H1 (cell line): ENCODE results near the gene EVA1C. TPM values are rescaled to one million over a fixed set of nuclear protein-coding genes. Genes with fewer than 3 reads are reported as not detected.
A peak's percentile ranks its signal among the peaks of the same experiment; 100 is the strongest.

Experiments used
- CTCF ChIA-PET: fragments of 300-600 bp; sonication (Branson Sonifier 250); formaldehyde crosslinking; loops from one replicate; lab custom pipeline; 2021; ENCODE audit not compliant: partially characterized antibody; lab: Charles Lee
- POLR2A ChIA-PET: fragments of 300-600 bp; sonication (Branson Sonifier 250); formaldehyde crosslinking; loops from one replicate; lab custom pipeline; 2021; ENCODE audit warnings: inconsistent platforms; ENCODE audit not compliant: partially characterized antibody; lab: Charles Lee
- DNase-seq, 2 experiments: peaks; one replicate each; pipeline versions ENCODE4 v3.0.0 to v3.0.0-alpha.2; 2010 to 2022; ENCODE audit warnings: low spot score in 2 of 2, low read depth in 1 of 2, mixed read lengths in 1 of 2
- FAIRE-seq: peaks from 2 replicates; lab custom pipeline; 2011; peaks lifted over from hg19 to GRCh38; lab: Jason Lieb, UNC
- H2AFZ ChIP-seq: 2 replicates; pipeline ENCODE4 v1.8.1; 2012; ENCODE audit warnings: low read length, inconsistent platforms
- H2AK5ac ChIP-seq: 2 replicates; pipeline ENCODE4 v1.6.1; 2013; ENCODE audit warnings: low read depth, low read length
- H2BK120ac ChIP-seq: replicated peaks from 2 replicates; pipeline ENCODE3; 2013; ENCODE audit warnings: low read depth, low read length, inconsistent platforms
- H2BK12ac ChIP-seq: 2 replicates; pipeline ENCODE4 v1.6.1; 2013; ENCODE audit warnings: low read depth, low read length
- H2BK15ac ChIP-seq: 2 replicates; pipeline ENCODE4 v1.6.1; 2013; ENCODE audit warnings: low read length
- H2BK20ac ChIP-seq: 2 replicates; pipeline ENCODE4 v1.6.1; 2013; ENCODE audit warnings: low read length
- H2BK5ac ChIP-seq: 2 replicates; pipeline ENCODE4 v1.6.1; 2013; ENCODE audit warnings: low read depth, low read length
- H3K14ac ChIP-seq: 2 replicates; pipeline ENCODE4 v1.6.1; 2013; ENCODE audit warnings: inconsistent platforms; ENCODE audit not compliant: insufficient read length
- H3K18ac ChIP-seq: 2 replicates; pipeline ENCODE4 v1.6.1; 2013; ENCODE audit warnings: low read length; ENCODE audit errors: extremely low read depth
- H3K23ac ChIP-seq: 2 replicates; pipeline ENCODE4 v1.6.1; 2013; ENCODE audit warnings: inconsistent platforms; ENCODE audit not compliant: insufficient read length
- H3K23me2 ChIP-seq: 2 replicates; pipeline ENCODE4 v1.6.1; 2013; ENCODE audit warnings: low read depth, low read length
- H3K27ac ChIP-seq: 2 replicates; pipeline ENCODE4 v1.6.1; 2011; ENCODE audit warnings: low read depth, low read length, inconsistent platforms
- H3K27me3 ChIP-seq, 4 experiments: replicated peaks in 1 of 4; 1 replicate in 1 of 4; 2 replicates in 3 of 4; pipeline versions ENCODE4 v1.6.1 to v1.8.1; 2011 to 2013; ENCODE audit warnings: low read length in 3 of 4, mild to moderate bottlenecking in 3 of 4, inconsistent platforms in 2 of 4, mixed read lengths in 2 of 4, moderate library complexity in 1 of 4; ENCODE audit not compliant: control insufficient read depth in 3 of 4, insufficient read depth in 3 of 4; ENCODE audit errors: extremely low read depth in 1 of 4
- H3K36me3 ChIP-seq, 4 experiments: 2 replicates each; pipeline versions ENCODE4 v1.6.1 to v1.8.1; 2011 to 2013; ENCODE audit warnings: mild to moderate bottlenecking in 4 of 4, low read length in 3 of 4, moderate library complexity in 2 of 4, control low read depth in 1 of 4, inconsistent platforms in 1 of 4; ENCODE audit not compliant: insufficient read depth in 4 of 4, control insufficient read depth in 2 of 4
- H3K4ac ChIP-seq: replicated peaks from 2 replicates; pipeline ENCODE3; 2013; ENCODE audit warnings: low read length, low read depth, mixed read lengths, inconsistent platforms; ENCODE audit not compliant: insufficient read length
- H3K4me1 ChIP-seq, 4 experiments: replicated peaks in 1 of 4; 1 replicate in 1 of 4; 2 replicates in 3 of 4; pipeline versions ENCODE4 v1.6.1 to v1.8.1; 2011 to 2013; ENCODE audit warnings: low read length in 3 of 4, inconsistent platforms in 2 of 4, mixed read lengths in 1 of 4; ENCODE audit not compliant: insufficient read depth in 4 of 4, control insufficient read depth in 3 of 4
- H3K4me2 ChIP-seq, 2 experiments: 2 replicates each; pipeline versions ENCODE4 v1.6.1 to v1.8.1; 2011 to 2013; ENCODE audit warnings: low read depth in 2 of 2, low read length in 2 of 2, control low read depth in 1 of 2, inconsistent platforms in 1 of 2, mild to moderate bottlenecking in 1 of 2; ENCODE audit not compliant: insufficient read depth in 1 of 2
- H3K4me3 ChIP-seq, 4 experiments: fragments of 200-600, 300-600 bp in 1 of 4; sonication (generic), shearing (Covaris generic), sonication (Bioruptor Twin) in 1 of 4; 2 replicates each; pipeline versions ENCODE4 v1.5.1 to v1.8.1; 2011 to 2016; ENCODE audit warnings: low read length in 4 of 4, low read depth in 3 of 4, control low read depth in 2 of 4, inconsistent platforms in 2 of 4, mild to moderate bottlenecking in 2 of 4, mixed read lengths in 1 of 4, moderate library complexity in 1 of 4; ENCODE audit not compliant: insufficient read depth in 2 of 4; ENCODE audit errors: extremely low read depth in 1 of 4
- H3K56ac ChIP-seq: replicated peaks from 2 replicates; pipeline ENCODE3; 2013; ENCODE audit warnings: low read depth, mild to moderate bottlenecking, mixed read lengths, low read length, inconsistent platforms; ENCODE audit not compliant: insufficient read length
- H3K79me1 ChIP-seq: 2 replicates; pipeline ENCODE4 v1.6.1; 2013; ENCODE audit warnings: low read depth, low read length, control low read depth
- H3K79me2 ChIP-seq, 2 experiments: 2 replicates each; pipeline versions ENCODE4 v1.6.1 to v1.8.1; 2012 to 2013; ENCODE audit warnings: low read length in 2 of 2, mild to moderate bottlenecking in 2 of 2, inconsistent platforms in 1 of 2; ENCODE audit not compliant: insufficient read depth in 2 of 2, control insufficient read depth in 1 of 2
- H3K9ac ChIP-seq, 4 experiments: replicated peaks in 1 of 4; 1 replicate in 1 of 4; 2 replicates in 3 of 4; pipeline versions ENCODE4 v1.6.1 to v1.8.1; 2011 to 2013; ENCODE audit warnings: low read depth in 3 of 4, low read length in 3 of 4, control low read depth in 2 of 4, mild to moderate bottlenecking in 2 of 4, moderate library complexity in 2 of 4, inconsistent platforms in 1 of 4; ENCODE audit errors: extremely low read depth in 1 of 4
- H3K9me3 ChIP-seq, 2 experiments: 2 replicates each; pipeline versions ENCODE4 v1.6.1 to v1.8.1; 2012 to 2013; ENCODE audit warnings: mild to moderate bottlenecking in 2 of 2, moderate library complexity in 2 of 2, control low read depth in 1 of 2, inconsistent platforms in 1 of 2, low read depth in 1 of 2, low read length in 1 of 2, mixed read lengths in 1 of 2; ENCODE audit not compliant: insufficient read depth in 2 of 2
- H4K20me1 ChIP-seq, 2 experiments: replicated peaks in 1 of 2; 2 replicates each; pipeline versions ENCODE3 to v1.8.1; 2011 to 2013; ENCODE audit warnings: inconsistent platforms in 2 of 2, low read length in 2 of 2, mild to moderate bottlenecking in 1 of 2; ENCODE audit not compliant: insufficient read depth in 2 of 2, control insufficient read depth in 1 of 2
- H4K5ac ChIP-seq: 2 replicates; pipeline ENCODE4 v1.6.1; 2013; ENCODE audit warnings: low read length, low read depth, mixed read lengths, inconsistent platforms; ENCODE audit not compliant: insufficient read length
- H4K8ac ChIP-seq: 2 replicates; pipeline ENCODE4 v1.8.0; 2013; ENCODE audit warnings: mild to moderate bottlenecking, moderate library complexity, low read length, inconsistent platforms; ENCODE audit not compliant: insufficient read depth; ENCODE audit errors: extremely low read depth
- H4K91ac ChIP-seq: replicated peaks from 2 replicates; pipeline ENCODE3; 2013; ENCODE audit warnings: low read length, mixed read lengths, inconsistent platforms; ENCODE audit not compliant: insufficient read length
- BRCA1 ChIP-seq: IDR thresholded peaks from 2 replicates; pipeline ENCODE4 v1.6.1; 2012; ENCODE audit warnings: low read depth, low read length, improper control_type of control experiment
- GTF2F1 ChIP-seq: IDR thresholded peaks from 2 replicates; pipeline ENCODE4 v1.6.1; 2012; ENCODE audit warnings: low read depth, low read length, improper control_type of control experiment, borderline replicate concordance
- HDAC2 ChIP-seq, 2 experiments: fragments of 300-600 bp in 1 of 2; sonication (generic) in 1 of 2; IDR thresholded peaks; 2 replicates each; pipeline ENCODE4 v1.6.1; 2011 to 2012; ENCODE audit warnings: low read depth in 2 of 2, low read length in 2 of 2, mild to moderate bottlenecking in 2 of 2, moderate library complexity in 2 of 2, borderline replicate concordance in 1 of 2, inconsistent platforms in 1 of 2
- KDM4A ChIP-seq: IDR thresholded peaks from one replicate; pipeline ENCODE4 v1.7.1; 2012; ENCODE audit warnings: low read depth, mild to moderate bottlenecking, moderate library complexity, low read length, inconsistent platforms; ENCODE audit not compliant: severe bottlenecking
- MAFK ChIP-seq: IDR thresholded peaks from 2 replicates; pipeline ENCODE4 v1.6.1; 2012; ENCODE audit warnings: low read depth, mild to moderate bottlenecking, improper control_type of control experiment, low read length
- PHF8 ChIP-seq: fragments of 200-600 bp; sonication (generic); conservative IDR thresholded peaks from 2 replicates; pipeline ENCODE4 v1.7.1; 2012; ENCODE audit warnings: low read depth, mild to moderate bottlenecking, inconsistent platforms, low read length, moderate library complexity
- SRF ChIP-seq: IDR thresholded peaks from 2 replicates; pipeline ENCODE4 v1.6.1; 2011; ENCODE audit warnings: mild to moderate bottlenecking, low read depth, low read length, moderate library complexity
- TEAD4 ChIP-seq: IDR thresholded peaks from 2 replicates; pipeline ENCODE4 v1.6.1; 2012; ENCODE audit warnings: low read depth, low read length, inconsistent platforms, mixed read lengths
- WGBS, 2 experiments: shearing (Covaris generic) in 1 of 2; methylation state at CpG; one replicate each; pipeline versions ENCODE4 v1.1.6 to v1.1.7; 2013 to 2015; ENCODE audit warnings: low lambda C conversion rate in 2 of 2, mixed read lengths in 2 of 2, inconsistent platforms in 1 of 2, low coverage in 1 of 2, missing lambda C conversion rate in 1 of 2; ENCODE audit not compliant: insufficient replicate concordance in 2 of 2, insufficient coverage in 1 of 2, insufficient read length in 1 of 2; ENCODE audit errors: extremely low coverage in 1 of 2, missing lambda C conversion rate in 1 of 2; 5-methylcytosine and 5-hydroxymethylcytosine counted together
- polyA plus RNA-seq, 7 experiments: library from polyadenylated mRNA; depleted of rRNA in 3 of 7; stranded (reverse) in 5 of 7; unstranded in 2 of 7; fragments of >200 nt in 5 of 7; fragments of 200-250 nt in 2 of 7; gene quantifications; 1 replicate in 5 of 7; 2 replicates in 1 of 7; 4 replicates in 1 of 7; pipeline versions ENCODE4 v1.2.1 to v1.2.3, GENCODE V29; 2011 to 2013; ENCODE audit warnings: missing spikeins in 2 of 7, mixed read lengths in 2 of 7
- total RNA-seq: library from RNA; stranded (reverse); fragmentation: NEBNext Ultra II Directional; extraction: Animal tissue kit (Norgen Biotek cat#: 25700); gene quantifications from 2 replicates; pipeline ENCODE4 v1.2.1, GENCODE V29; 2021
- TF ChIP-seq, protein P1 (sequence below): IDR thresholded peaks from 2 replicates; pipeline ENCODE4 v1.6.1; 2011; ENCODE audit warnings: low read depth, mild to moderate bottlenecking, low read length; ENCODE audit not compliant: insufficient read depth
- TF ChIP-seq, protein P2 (sequence below): IDR thresholded peaks from 2 replicates; pipeline ENCODE4 v1.6.1; 2011; ENCODE audit warnings: low read length, improper control_type of control experiment

Gene EVA1C
- total and polyA plus RNA-seq, 2 of the 8 experiments (the other 6 are each of a cell fraction or from before 2014, with no cell fraction given): 2.6 to 3.6 TPM

DNA sequence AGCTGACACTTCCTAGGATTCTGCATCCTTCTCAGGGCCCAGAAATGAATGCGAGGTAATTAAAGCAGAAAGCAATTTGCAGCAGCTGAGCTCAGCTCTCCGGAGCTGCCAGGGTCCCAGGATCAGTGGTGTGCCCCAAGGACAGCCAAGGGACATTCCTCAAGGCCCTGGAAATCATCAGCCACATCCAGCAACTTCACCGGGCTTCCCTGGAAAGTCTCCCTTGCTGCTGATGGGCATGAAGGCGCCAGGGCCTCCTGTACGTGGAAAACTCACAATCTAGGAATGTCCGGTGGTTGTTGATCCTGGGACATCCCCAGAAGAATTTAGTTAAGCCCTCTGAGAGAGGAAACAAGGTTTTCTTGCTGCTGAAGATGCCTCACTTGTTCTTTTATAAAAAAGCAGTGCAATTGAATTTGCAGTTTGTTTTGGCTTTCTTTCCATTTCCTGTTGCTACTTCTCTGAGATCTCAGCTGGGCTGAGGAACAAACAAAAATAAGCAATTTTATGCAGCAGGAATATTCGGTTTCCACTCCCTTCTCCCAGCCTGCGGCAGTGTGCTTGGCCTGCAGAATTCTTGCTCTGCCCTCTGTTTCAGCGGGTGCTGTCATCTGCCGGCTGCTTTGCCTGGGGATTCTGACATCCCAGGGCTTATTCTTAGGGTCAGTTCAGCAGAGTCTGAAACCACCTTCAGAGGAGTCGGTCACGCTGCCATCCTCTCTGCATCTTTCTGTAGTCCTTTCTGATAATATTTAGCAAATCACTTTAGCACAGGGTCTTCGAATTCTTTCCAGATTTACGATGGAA, 86.9 kb downstream of the EVA1C start:
- peaks cover 0 to 9% (median 7%) of the 10 kb centered on the region in 4 experiments; a peak in 5 of 7 replicates for H3K4me1 ChIP-seq
- no peak overlapping the region for H2BK12ac ChIP-seq
- H2BK15ac ChIP-seq: no peak overlapping the region
- H2AFZ ChIP-seq: no peak overlapping the region
- no peak overlapping the region for H3K4me3 ChIP-seq
- H4K5ac ChIP-seq: no peak overlapping the region
- no peak overlapping the region for H3K18ac ChIP-seq
- no peak overlapping the region for H3K4ac ChIP-seq
- 0 out of 2 replicates have a peak overlapping the region, but pooled peaks have one; percentile 13 for H2AK5ac ChIP-seq
- no peak overlapping the region for H3K4me2 ChIP-seq
- no peak overlapping the region for H3K9ac ChIP-seq
- no peak overlapping the region for H3K23ac ChIP-seq
- 82% methylated on average over 14 of the region's 14 CpGs; no CpG with 5 or more reads in 1 of the 2 experiments for WGBS, 2 experiments
- no peaks in the 10 kb centered on the region for H3K9me3 ChIP-seq
- no peak overlapping the region for H3K56ac ChIP-seq
- H3K27ac ChIP-seq: no peak overlapping the region
- no peaks in the 10 kb centered on the region for H4K20me1 ChIP-seq
- H2BK20ac ChIP-seq: no peak overlapping the region
- H3K14ac ChIP-seq: no peak overlapping the region
- DNase-seq: no peak
- no peaks in the 10 kb centered on the region for H3K36me3 ChIP-seq
- H3K23me2 ChIP-seq: no peaks in the 10 kb centered on the region
- no peak overlapping the region for H2BK120ac ChIP-seq
- FAIRE-seq: no peak
- H4K91ac ChIP-seq: no peak overlapping the region
- no peak overlapping the region for H4K8ac ChIP-seq
- H3K79me1 ChIP-seq: no peaks in the 10 kb centered on the region
- CTCF ChIA-PET: interaction anchor here (0.5 to 0.7 kb wide), 2 partner anchors 52 to 71 kb away, joined by 3 read pairs; no protein-coding TSS in a partner anchor
- H3K27me3 ChIP-seq: no peaks in the 10 kb centered on the region
- no peak overlapping the region for H2BK5ac ChIP-seq
- POLR2A ChIA-PET: no interaction called here
- no peaks in the 10 kb centered on the region for H3K79me2 ChIP-seq
- no peak for TF ChIP-seq KDM4A
- TF ChIP-seq, protein P1, sequence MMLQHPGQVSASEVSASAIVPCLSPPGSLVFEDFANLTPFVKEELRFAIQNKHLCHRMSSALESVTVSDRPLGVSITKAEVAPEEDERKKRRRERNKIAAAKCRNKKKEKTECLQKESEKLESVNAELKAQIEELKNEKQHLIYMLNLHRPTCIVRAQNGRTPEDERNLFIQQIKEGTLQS: no peak
- TF ChIP-seq MAFK: no peak
- no peak for TF ChIP-seq GTF2F1
- no peak for TF ChIP-seq PHF8
- TF ChIP-seq, protein P2, sequence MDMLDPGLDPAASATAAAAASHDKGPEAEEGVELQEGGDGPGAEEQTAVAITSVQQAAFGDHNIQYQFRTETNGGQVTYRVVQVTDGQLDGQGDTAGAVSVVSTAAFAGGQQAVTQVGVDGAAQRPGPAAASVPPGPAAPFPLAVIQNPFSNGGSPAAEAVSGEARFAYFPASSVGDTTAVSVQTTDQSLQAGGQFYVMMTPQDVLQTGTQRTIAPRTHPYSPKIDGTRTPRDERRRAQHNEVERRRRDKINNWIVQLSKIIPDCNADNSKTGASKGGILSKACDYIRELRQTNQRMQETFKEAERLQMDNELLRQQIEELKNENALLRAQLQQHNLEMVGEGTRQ: no peak
- TF ChIP-seq SRF: no peak
- TF ChIP-seq BRCA1: no peak
- no peak for TF ChIP-seq TEAD4
- no peak for TF ChIP-seq HDAC2 (IDR thresholded peaks at IDR 0.05; ENCODE audit: borderline replicate concordance in 1 of 2, low read depth in 2 of 2, low read length in 2 of 2)
